EH (cell line): ENCODE data around the gene F2RL1.
"Not testable (repeated sequence)": the region's sequence is repeated elsewhere in the genome, so short reads cannot be mapped to it uniquely, and the experiment has no call there.

ENCODE experiments used
- DNase-seq: peaks from one replicate; pipeline ENCODE4 v3.0.0-alpha.2; 2015; ENCODE audit warnings: low read depth

Gene F2RL1

GRCh38 chr5:76850543-76851145, 31.8 kb downstream of the F2RL1 start:
- DNase-seq: no peak

GRCh38 chr5:76851728-76852369, 33.0 kb downstream of the F2RL1 start:
- no peak for DNase-seq

GRCh38 chr5:76852772-76853171, 33.9 kb downstream of the F2RL1 start:
- no peak for DNase-seq

- not testable (repeated sequence) for DNase-seq
Measured at GRCh38 chr5:76853741-76854140, 34.9 kb downstream of the F2RL1 start.

GRCh38 chr5:76854644-76855043, 35.8 kb downstream of the F2RL1 start:
- no peak for DNase-seq

GRCh38 chr5:76855501-76855900, 36.7 kb downstream of the F2RL1 start:
- not testable (repeated sequence) for DNase-seq

- DNase-seq: no peak
Measured at GRCh38 chr5:76855961-76856360, 37.1 kb downstream of the F2RL1 start.

GRCh38 chr5:76856800-76857199, 38.0 kb downstream of the F2RL1 start:
- DNase-seq: not testable (repeated sequence)

- DNase-seq: no peak
Measured at GRCh38 chr5:76859591-76860247, 40.9 kb downstream of the F2RL1 start.

GRCh38 chr5:76861612-76862011, 42.8 kb downstream of the F2RL1 start:
- peak; percentile 53 for DNase-seq

GRCh38 chr5:76863001-76863400, 44.2 kb downstream of the F2RL1 start:
- DNase-seq: no peak

- DNase-seq: no peak
Measured at GRCh38 chr5:76866503-76866902, 47.7 kb downstream of the F2RL1 start.

- peak; percentile 11 for DNase-seq
Measured at GRCh38 chr5:76867038-76867437, 48.2 kb downstream of the F2RL1 start.

GRCh38 chr5:76867827-76868693, 49.2 kb downstream of the F2RL1 start:
- peak; percentile 70 for DNase-seq

- DNase-seq: peak; percentile 48
Measured at GRCh38 chr5:76870046-76870445, 51.2 kb downstream of the F2RL1 start.

GRCh38 chr5:76874088-76874581, 55.3 kb downstream of the F2RL1 start:
- no peak for DNase-seq
